GM12878 (cell line): ENCODE data around the gene ARHGEF10L.

ENCODE experiments used
- ATF2 ChIP-seq: IDR thresholded peaks from 2 replicates; pipeline ENCODE4 v1.6.1; 2012; ENCODE audit warnings: low read length, inconsistent platforms
- CTCF ChIP-seq, 3 experiments: IDR thresholded peaks in 2 of 3; conservative IDR thresholded peaks in 1 of 3; 2 replicates each; pipeline ENCODE4 v1.5.1; 2011; ENCODE audit warnings: low read depth in 3 of 3, low read length in 3 of 3, mild to moderate bottlenecking in 3 of 3, control low read depth in 2 of 3, moderate library complexity in 2 of 3, inconsistent platforms in 1 of 3, mixed read lengths in 1 of 3; ENCODE audit not compliant: control insufficient read depth in 2 of 3, insufficient read depth in 1 of 3; ENCODE audit errors: extremely low read depth in 1 of 3
- POLR2AphosphoS2 ChIP-seq: IDR thresholded peaks from 2 replicates; pipeline ENCODE4 v1.6.1; 2011; ENCODE audit warnings: low read depth, mild to moderate bottlenecking, low read length, improper control_type of control experiment, moderate library complexity

- TF ChIP-seq POLR2AphosphoS2 (no peak), ATF2 (no peak), CTCF (IDR thresholded peaks at IDR 0.05 in 2 of 3, conservative IDR thresholded peaks at IDR 0.05 in 1 of 3; ENCODE audit: control insufficient read depth in 2 of 3, extremely low read depth in 1 of 3, insufficient read depth in 1 of 3, low read depth in 3 of 3, low read length in 3 of 3) (no peak; a peak in 1 of 6 replicates)
Observed at GRCh38 chr1:17601643-17602382, 62.3 kb downstream of the ARHGEF10L start.
